ENCODE data around the gene FBXO7.

Gene FBXO7

GRCh38 chr22:32512267-32512982 is 37.8 kb downstream of the FBXO7 start:
- DNase-seq (ENCODE audit: low read depth, low spot score): no peak
- no peak overlapping the region for H3K4me3 ChIP-seq (ENCODE audit: low read depth, low read length)
- in situ Hi-C loops (cut with HindIII; ENCODE audit: low sequenced_read_pairs): no loop called here
- TF ChIP-seq, protein P1, sequence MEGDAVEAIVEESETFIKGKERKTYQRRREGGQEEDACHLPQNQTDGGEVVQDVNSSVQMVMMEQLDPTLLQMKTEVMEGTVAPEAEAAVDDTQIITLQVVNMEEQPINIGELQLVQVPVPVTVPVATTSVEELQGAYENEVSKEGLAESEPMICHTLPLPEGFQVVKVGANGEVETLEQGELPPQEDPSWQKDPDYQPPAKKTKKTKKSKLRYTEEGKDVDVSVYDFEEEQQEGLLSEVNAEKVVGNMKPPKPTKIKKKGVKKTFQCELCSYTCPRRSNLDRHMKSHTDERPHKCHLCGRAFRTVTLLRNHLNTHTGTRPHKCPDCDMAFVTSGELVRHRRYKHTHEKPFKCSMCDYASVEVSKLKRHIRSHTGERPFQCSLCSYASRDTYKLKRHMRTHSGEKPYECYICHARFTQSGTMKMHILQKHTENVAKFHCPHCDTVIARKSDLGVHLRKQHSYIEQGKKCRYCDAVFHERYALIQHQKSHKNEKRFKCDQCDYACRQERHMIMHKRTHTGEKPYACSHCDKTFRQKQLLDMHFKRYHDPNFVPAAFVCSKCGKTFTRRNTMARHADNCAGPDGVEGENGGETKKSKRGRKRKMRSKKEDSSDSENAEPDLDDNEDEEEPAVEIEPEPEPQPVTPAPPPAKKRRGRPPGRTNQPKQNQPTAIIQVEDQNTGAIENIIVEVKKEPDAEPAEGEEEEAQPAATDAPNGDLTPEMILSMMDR (IDR thresholded peaks at IDR 0.05; ENCODE audit: low read depth, low read length): no peak

GRCh38 chr22:32515084-32515483 is 40.5 kb downstream of the FBXO7 start:
- in situ Hi-C loops (cut with HindIII; ENCODE audit: low sequenced_read_pairs): no loop called here

GRCh38 chr22:32517488-32517887 is 42.9 kb downstream of the FBXO7 start:
- no peak for DNase-seq (ENCODE audit: low read depth, low spot score)
- TF ChIP-seq, protein P1 (IDR thresholded peaks at IDR 0.05; ENCODE audit: low read depth, low read length): no peak
- in situ Hi-C loops (cut with HindIII; ENCODE audit: low sequenced_read_pairs): no loop called here
- no peak overlapping the region for H3K4me3 ChIP-seq (ENCODE audit: low read depth, low read length)

More at GRCh38 chr22:32515084-32515483, 40.5 kb downstream of the FBXO7 start:
- H3K4me3 ChIP-seq (ENCODE audit: low read depth, low read length): no peak overlapping the region
- TF ChIP-seq, protein P1 (IDR thresholded peaks at IDR 0.05; ENCODE audit: low read depth, low read length): no peak
- DNase-seq (ENCODE audit: low read depth, low spot score): no peak

- in situ Hi-C loops (cut with HindIII; ENCODE audit: low sequenced_read_pairs): no loop called here
- DNase-seq (ENCODE audit: low read depth, low spot score): no peak
- TF ChIP-seq, protein P1 (IDR thresholded peaks at IDR 0.05; ENCODE audit: low read depth, low read length): no peak
- H3K4me3 ChIP-seq (ENCODE audit: low read depth, low read length): no peak overlapping the region
Observed at GRCh38 chr22:32517921-32518320, 43.3 kb downstream of the FBXO7 start.

- TF ChIP-seq, protein P1 (IDR thresholded peaks at IDR 0.05; ENCODE audit: low read depth, low read length): no peak
- H3K4me3 ChIP-seq (ENCODE audit: low read depth, low read length): no peak overlapping the region
- in situ Hi-C loops (cut with HindIII; ENCODE audit: low sequenced_read_pairs): no loop called here
- DNase-seq (ENCODE audit: low read depth, low spot score): no peak
Observed at GRCh38 chr22:32518381-32518780, 43.8 kb downstream of the FBXO7 start.

DNA sequence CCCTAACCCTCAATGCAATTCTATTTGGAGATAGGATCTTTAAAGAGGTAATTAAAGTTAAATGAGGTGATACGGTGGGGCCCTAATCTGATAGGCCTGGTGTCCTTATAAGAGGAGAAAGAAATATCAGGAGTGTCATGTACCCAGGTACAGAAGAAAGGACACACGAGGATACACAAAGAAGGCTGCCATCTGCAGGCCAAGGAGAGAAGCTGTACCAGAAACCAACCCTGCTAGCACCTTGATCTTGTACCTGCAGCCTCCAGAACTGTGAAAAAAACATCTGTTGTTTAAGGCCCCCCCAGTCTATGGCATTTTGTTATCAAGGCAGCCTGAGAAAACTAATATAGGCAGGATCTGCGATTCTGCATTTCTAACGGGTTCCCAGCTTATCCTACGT is 44.2 kb downstream of the FBXO7 start:
- TF ChIP-seq, protein P1 (IDR thresholded peaks at IDR 0.05; ENCODE audit: low read depth, low read length): peak; percentile 33
- no peak for DNase-seq (ENCODE audit: low read depth, low spot score)
- no peak overlapping the region for H3K4me3 ChIP-seq (ENCODE audit: low read depth, low read length)
- in situ Hi-C loops (cut with HindIII; ENCODE audit: low sequenced_read_pairs): no loop called here
